Measurements from ENCODE around the gene ALG2. TPM values are rescaled to one million over a fixed set of nuclear protein-coding genes. Genes with fewer than 3 reads are reported as not detected.
A peak's percentile ranks its signal among the peaks of the same experiment; 100 is the strongest.

Gene ALG2
- total and polyA plus RNA-seq, 9 of the 15 experiments (the other 6 are each of a cell fraction or from before 2014, with no cell fraction given): 4.9 to 41.9 (median 20.2) TPM

- TF ChIP-seq PRDM10 (IDR thresholded peaks at IDR 0.05; ENCODE audit: partially characterized antibody): peak; percentile 70
- no peak for TF ChIP-seq ATF1 (CRISPR knock-in tag; IDR thresholded peaks at IDR 0.05)
- peak; percentile 34; the same call in 1 of the 2 replicates for TF ChIP-seq ATF1 (tag; IDR thresholded peaks at IDR 0.05)
- TF ChIP-seq RERE (CRISPR knock-in tag; IDR thresholded peaks at IDR 0.05; ENCODE audit: borderline replicate concordance): 0 out of 2 replicates have a peak, but pooled peaks have one; percentile 22
- peak; percentile 64 for TF ChIP-seq USF1 (CRISPR knock-in tag; IDR thresholded peaks at IDR 0.05)
- no peak for TF ChIP-seq ZBTB9 (CRISPR knock-in tag; IDR thresholded peaks at IDR 0.05)
These were observed 44.7 kb upstream of the ALG2 start (continued) for GRCh38 chr9:99266255-99267023.
